Esophagus squamous epithelium (tissue), 4 donors: ENCODE results near the gene PXN.

Experiments used
- CTCF ChIP-seq, 6 experiments: fragments of 450-650 bp in 4 of 6; fragments of 200-600 bp in 2 of 6; sonication (generic) in 2 of 6; IDR thresholded peaks; one replicate each; pipeline ENCODE4 v1.5.1; 2016 to 2019; ENCODE audit warnings: antibody characterized with exemption in 6 of 6, mild to moderate bottlenecking in 4 of 6, moderate library complexity in 4 of 6
- POLR2A ChIP-seq, 4 donors: fragments of 450-650 bp; IDR thresholded peaks; one replicate each; pipeline ENCODE4 v1.6.1; 2017; ENCODE audit warnings: antibody characterized with exemption in 4 of 4, mild to moderate bottlenecking in 4 of 4, moderate library complexity in 3 of 4

GRCh38 chr12:120211904-120212283, 53.6 kb downstream of the PXN start:
- no peak for TF ChIP-seq POLR2A (IDR thresholded peaks at IDR 0.05)
- TF ChIP-seq CTCF (IDR thresholded peaks at IDR 0.05) = no peak
